Immature natural killer cell (primary cell): ENCODE data around the gene CENPF. TPM values are rescaled to one million over a fixed set of nuclear protein-coding genes. Genes with fewer than 3 reads are reported as not detected.
"Not testable (repeated sequence)": the region's sequence is repeated elsewhere in the genome, so short reads cannot be mapped to it uniquely, and the experiment has no call there.

Experiments used
- DNase-seq, 3 donors: peaks; one replicate each; pipeline ENCODE4 v3.0.0; 2022; ENCODE audit warnings: mixed read lengths in 1 of 3
- H3K27ac Mint-ChIP-seq, 6 donors: one replicate each; pipeline ENCODE4 v1.8.0; 2020; ENCODE audit warnings: mixed read lengths in 6 of 6, mild to moderate bottlenecking in 5 of 6, inconsistent platforms in 4 of 6, moderate library complexity in 3 of 6
- H3K27me3 Mint-ChIP-seq, 3 donors: one replicate each; pipeline ENCODE4 v1.8.0; 2020 to 2021; ENCODE audit warnings: low read depth in 3 of 3, mild to moderate bottlenecking in 3 of 3, mixed read lengths in 3 of 3, moderate library complexity in 3 of 3, inconsistent platforms in 1 of 3
- H3K36me3 Mint-ChIP-seq, 3 donors: one replicate each; pipeline ENCODE4 v1.8.0; 2020; ENCODE audit warnings: mixed read lengths in 3 of 3, inconsistent platforms in 2 of 3, mild to moderate bottlenecking in 2 of 3
- H3K4me1 Mint-ChIP-seq, 2 donors: one replicate each; pipeline ENCODE4 v1.8.0; 2020; ENCODE audit warnings: inconsistent platforms in 2 of 2, mild to moderate bottlenecking in 2 of 2, mixed read lengths in 2 of 2, moderate library complexity in 1 of 2
- H3K4me3 Mint-ChIP-seq, 5 donors: one replicate each; pipeline ENCODE4 v1.8.0; 2020; ENCODE audit warnings: mild to moderate bottlenecking in 5 of 5, mixed read lengths in 5 of 5, inconsistent platforms in 3 of 5, moderate library complexity in 3 of 5
- H3K9me3 Mint-ChIP-seq, 6 donors: one replicate each; pipeline ENCODE4 v1.8.0; 2020; ENCODE audit warnings: mild to moderate bottlenecking in 6 of 6, mixed read lengths in 6 of 6, inconsistent platforms in 4 of 6, moderate library complexity in 3 of 6
- polyA plus RNA-seq, 3 donors: library from polyadenylated mRNA; unstranded; fragments of 300-500 nt; fragmentation: Illumina TruSeq; gene quantifications; one replicate each; pipeline ENCODE4 v1.2.3, GENCODE V29; 2021

Gene CENPF
- polyA plus RNA-seq, 3 donors from 2014 or later = 3.4 TPM; not detected in 2

DNA sequence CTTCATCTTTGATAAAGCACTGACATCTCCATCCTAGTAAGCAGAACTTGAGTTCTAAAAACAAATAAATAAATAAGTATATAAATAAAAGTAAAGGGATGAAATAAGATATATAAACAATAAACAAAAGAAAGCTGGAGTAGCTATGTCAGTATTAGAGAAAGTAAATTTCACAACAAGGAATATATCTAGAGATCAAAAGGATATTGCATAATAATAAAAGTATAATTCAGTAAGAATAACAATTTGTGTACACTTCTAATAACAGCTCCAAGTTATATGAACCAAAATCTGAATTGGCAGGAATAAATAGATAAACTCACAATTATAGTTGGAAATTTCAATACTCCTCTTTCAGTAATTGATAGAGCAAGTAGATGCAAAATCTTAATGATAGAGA is 9.8 kb upstream of the CENPF start:
- no peak for DNase-seq
- peaks cover 2 to 12% (median 2%) of the 10 kb centered on the region in 3 donors for H3K27me3 Mint-ChIP-seq
- no peak overlapping the region for H3K27ac Mint-ChIP-seq
- H3K4me1 Mint-ChIP-seq = no peaks in the 10 kb centered on the region
- H3K4me3 Mint-ChIP-seq = no peak overlapping the region
- H3K9me3 Mint-ChIP-seq = no peaks in the 10 kb centered on the region
- no peaks in the 10 kb centered on the region for H3K36me3 Mint-ChIP-seq

- Mint-ChIP-seq H3K36me3 (no peaks in the 10 kb centered on the region), H3K9me3 (no peaks in the 10 kb centered on the region)
- DNase-seq = no peak
Observed at GRCh38 chr1:214603819-214604252, 841 bp downstream of the CENPF start.

GRCh38 chr1:214604523-214604922 is 1.5 kb downstream of the CENPF start:
- peak overlapping the region in 4 of 6 donors; percentile 33 to 83 (median 66) for H3K27ac Mint-ChIP-seq
- peaks cover 0 to 4% (median 0%) of the 10 kb centered on the region in 3 donors for H3K36me3 Mint-ChIP-seq
- DNase-seq = no peak
- H3K4me3 Mint-ChIP-seq = peak overlapping the region; percentile 85 to 94 (median 91)
- H3K27me3 Mint-ChIP-seq = peaks cover 8 to 14% (median 11%) of the 10 kb centered on the region in 3 donors
- no peaks in the 10 kb centered on the region for H3K9me3 Mint-ChIP-seq
- H3K4me1 Mint-ChIP-seq = peaks cover 14 to 33% of the 10 kb centered on the region in 2 donors

More at GRCh38 chr1:214603819-214604252, 841 bp downstream of the CENPF start:
- Mint-ChIP-seq H3K4me1 (peaks cover 14 to 33% of the 10 kb centered on the region in 2 donors), H3K27ac (peak overlapping the region in 5 of 6 donors; percentile 67 to 84 (median 73)), H3K27me3 (peaks cover 8 to 14% (median 11%) of the 10 kb centered on the region in 3 donors), H3K4me3 (peak overlapping the region; percentile 85 to 94 (median 91))

DNA sequence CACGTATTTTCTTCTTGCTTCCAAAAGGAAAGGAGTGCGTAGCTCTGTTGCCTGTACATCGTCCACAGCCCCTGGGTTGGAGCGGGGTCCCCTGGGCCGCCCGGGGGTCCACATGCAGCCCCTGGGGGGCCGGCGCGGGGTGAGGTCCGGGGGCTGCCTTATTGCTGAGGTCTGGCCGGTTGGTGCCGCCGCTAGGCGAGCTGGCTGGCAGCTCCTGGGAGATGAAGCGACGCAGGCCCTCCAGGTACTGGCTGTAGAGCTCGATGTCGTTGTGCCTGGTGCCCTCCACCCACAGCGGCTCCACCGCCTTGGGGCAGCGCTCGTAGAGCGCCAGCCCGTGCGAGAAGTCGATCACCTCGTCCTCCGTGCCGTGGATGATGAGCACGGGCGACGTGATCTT is 2.5 kb downstream of the CENPF start:
- H3K9me3 Mint-ChIP-seq, H3K4me3 Mint-ChIP-seq, DNase-seq, H3K27ac Mint-ChIP-seq: not testable (repeated sequence)
- peaks cover 14 to 33% of the 10 kb centered on the region in 2 donors for H3K4me1 Mint-ChIP-seq
- H3K27me3 Mint-ChIP-seq = peaks cover 8 to 14% (median 11%) of the 10 kb centered on the region in 3 donors
- H3K36me3 Mint-ChIP-seq = peaks cover 0 to 13% (median 0%) of the 10 kb centered on the region in 3 donors

DNA sequence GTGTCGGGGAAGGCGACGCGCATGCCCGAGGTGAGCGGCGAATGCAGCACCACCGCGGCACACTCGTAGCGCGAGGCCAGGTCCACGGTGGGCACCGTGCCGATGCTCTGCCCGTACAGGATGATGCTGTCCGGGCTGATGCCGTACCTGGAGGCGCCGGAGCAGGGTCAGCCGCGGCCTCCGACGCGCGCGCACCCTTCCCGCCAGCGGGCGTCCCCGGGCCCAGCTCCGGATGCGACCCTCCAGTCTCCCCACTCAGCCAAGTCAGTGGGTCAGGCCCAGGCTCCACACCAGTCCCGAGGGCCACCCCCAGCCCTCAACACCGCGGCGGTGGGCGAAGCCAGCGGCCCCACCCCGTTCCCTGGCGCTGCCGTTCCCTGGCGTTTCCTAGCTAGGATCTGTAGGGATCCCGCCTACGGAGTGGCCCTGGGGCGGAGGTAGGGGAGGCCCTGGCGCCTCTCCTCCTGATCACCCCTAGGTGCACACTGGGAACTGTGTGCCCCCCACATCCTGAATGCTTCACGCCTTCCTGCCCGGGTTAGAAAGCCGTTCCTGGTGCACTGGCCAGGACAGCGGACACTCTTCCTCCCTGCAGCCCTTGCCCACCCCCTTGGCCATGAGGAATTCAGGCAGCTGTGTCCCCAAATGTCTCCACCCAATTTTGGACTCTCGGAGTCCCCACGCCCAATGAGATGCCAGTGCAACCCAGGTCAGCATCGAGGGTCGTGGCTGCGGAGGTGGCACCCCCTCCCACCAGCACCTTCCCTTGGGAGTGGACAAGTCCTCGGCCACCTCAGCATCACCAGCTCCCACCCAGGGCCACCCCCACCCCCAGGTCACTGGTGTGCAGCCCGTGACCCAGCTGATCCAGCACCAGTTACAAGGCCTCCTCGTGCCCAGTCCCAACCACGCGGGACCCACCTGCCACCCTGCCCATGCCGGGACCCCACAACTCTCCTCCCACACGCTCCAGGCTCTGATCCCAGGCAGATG is 3.2 kb downstream of the CENPF start:
- H3K4me3 Mint-ChIP-seq, H3K9me3 Mint-ChIP-seq, DNase-seq, H3K27ac Mint-ChIP-seq: not testable (repeated sequence)
- peaks cover 0 to 15% (median 0%) of the 10 kb centered on the region in 3 donors for H3K36me3 Mint-ChIP-seq
- H3K27me3 Mint-ChIP-seq = peaks cover 6 to 14% (median 8%) of the 10 kb centered on the region in 3 donors
- H3K4me1 Mint-ChIP-seq = peaks cover 14 to 33% of the 10 kb centered on the region in 2 donors

DNA sequence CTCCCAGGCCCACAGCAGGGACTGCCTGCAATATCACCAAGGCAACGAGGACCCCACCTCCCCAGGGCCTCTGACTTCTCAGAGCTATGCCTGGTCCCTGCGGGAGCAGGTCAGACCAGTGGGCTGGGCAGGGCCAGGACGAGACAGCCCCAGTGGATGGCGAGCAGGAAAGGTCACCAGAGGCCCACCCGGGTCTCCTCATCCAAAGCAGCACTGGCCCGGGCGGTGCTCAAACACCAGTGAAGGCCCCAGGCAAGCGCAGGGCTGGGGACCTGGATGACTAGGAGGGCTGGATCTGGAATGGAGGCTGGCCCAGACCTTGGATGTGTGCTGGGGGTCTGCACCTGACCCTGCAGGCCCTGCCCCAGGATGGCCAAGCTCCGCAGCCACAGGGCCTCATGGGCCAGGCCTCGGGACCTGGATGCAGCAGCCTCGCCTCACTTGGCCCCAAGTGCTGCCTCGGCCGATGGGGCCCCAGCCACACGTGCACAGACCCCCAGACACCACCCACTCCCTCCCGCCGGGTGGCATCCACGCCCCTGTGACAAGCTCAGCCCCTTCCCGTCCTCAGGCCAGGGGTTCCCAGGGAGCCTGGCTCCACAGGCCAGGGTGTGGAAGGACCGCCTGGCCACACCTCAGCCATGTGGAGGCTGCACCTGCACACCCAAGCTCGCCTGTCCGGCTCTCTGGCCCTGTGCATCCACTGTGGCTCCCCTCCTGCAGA is 4.7 kb downstream of the CENPF start:
- peaks cover 14 to 23% of the 10 kb centered on the region in 2 donors for H3K4me1 Mint-ChIP-seq
- not testable (repeated sequence) for H3K9me3 Mint-ChIP-seq, DNase-seq, H3K4me3 Mint-ChIP-seq, H3K27me3 Mint-ChIP-seq, H3K27ac Mint-ChIP-seq
- H3K36me3 Mint-ChIP-seq = peaks cover 0 to 15% (median 0%) of the 10 kb centered on the region in 3 donors

DNA sequence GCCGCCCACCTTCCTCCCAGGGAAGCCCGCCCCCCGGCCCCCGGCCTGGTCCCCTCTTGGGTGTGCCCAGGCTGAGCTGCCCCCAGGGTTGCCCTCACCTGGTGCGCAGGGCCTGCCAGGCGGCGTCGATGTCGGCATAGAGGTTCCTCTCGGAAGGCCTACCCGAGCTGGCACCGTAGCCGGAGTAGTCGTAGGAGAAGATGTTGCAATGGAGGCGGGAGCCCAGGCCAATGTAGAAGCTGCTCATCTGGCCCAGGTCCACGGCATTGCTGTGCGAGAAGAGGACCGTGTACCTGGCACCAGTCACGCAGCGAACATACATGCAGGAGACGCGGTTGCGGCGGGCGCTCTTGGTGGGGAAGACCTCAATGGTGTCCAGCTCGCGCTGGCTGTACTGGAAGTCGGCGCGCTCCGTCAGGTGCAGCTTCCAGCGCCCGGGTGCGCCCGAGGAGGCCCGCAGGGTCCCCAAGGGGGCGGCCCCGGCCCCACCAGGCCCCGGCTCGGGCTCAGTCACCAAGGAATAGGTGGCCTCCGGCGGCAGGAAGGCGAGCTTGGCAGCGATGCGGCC is 5.3 kb downstream of the CENPF start:
- not testable (repeated sequence) for H3K27ac Mint-ChIP-seq, H3K4me3 Mint-ChIP-seq, H3K27me3 Mint-ChIP-seq, DNase-seq, H3K9me3 Mint-ChIP-seq
- Mint-ChIP-seq H3K4me1 (peaks cover 10 to 17% of the 10 kb centered on the region in 2 donors), H3K36me3 (peaks cover 0 to 15% (median 0%) of the 10 kb centered on the region in 3 donors)

DNA sequence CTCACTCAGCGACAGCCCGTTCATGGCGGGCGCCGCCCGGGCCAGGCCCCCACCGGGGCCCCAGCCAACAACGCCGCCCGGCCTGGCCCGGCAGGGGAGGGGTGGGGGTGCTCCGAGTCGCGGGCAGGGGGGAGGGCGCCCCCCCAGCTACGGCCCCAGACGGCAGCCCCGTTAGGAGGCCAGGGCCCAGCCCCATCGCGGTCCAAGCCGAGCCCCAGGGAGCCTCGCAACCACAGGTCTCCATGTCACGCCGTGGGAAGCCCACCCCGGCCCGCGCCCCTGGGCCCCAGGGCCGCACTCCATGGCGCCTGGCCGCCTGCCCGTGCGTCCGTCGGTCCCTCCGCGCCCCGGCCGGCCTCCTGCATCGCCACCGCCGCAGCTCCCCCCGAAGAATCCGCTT is 5.8 kb downstream of the CENPF start:
- H3K9me3 Mint-ChIP-seq = not testable (repeated sequence)

GRCh38 chr1:214609692-214610091 is 6.7 kb downstream of the CENPF start:
- Mint-ChIP-seq H3K4me3 (no peak overlapping the region), H3K4me1 (peaks cover 0 to 4% of the 10 kb centered on the region in 2 donors), H3K27ac (no peak overlapping the region), H3K36me3 (peaks cover 0 to 15% (median 0%) of the 10 kb centered on the region in 3 donors), H3K9me3 (no peaks in the 10 kb centered on the region), H3K27me3 (peaks cover 0 to 2% (median 0%) of the 10 kb centered on the region in 3 donors)
- no peak for DNase-seq

More for the DNA sequence above, 5.8 kb downstream of the CENPF start:
- not testable (repeated sequence) for DNase-seq, H3K27me3 Mint-ChIP-seq, H3K27ac Mint-ChIP-seq, H3K4me3 Mint-ChIP-seq
- Mint-ChIP-seq H3K4me1 (peaks cover 6 to 13% of the 10 kb centered on the region in 2 donors), H3K36me3 (peaks cover 0 to 15% (median 0%) of the 10 kb centered on the region in 3 donors)

GRCh38 chr1:214610136-214610535 is 7.1 kb downstream of the CENPF start:
- DNase-seq, H3K4me3 Mint-ChIP-seq, H3K4me1 Mint-ChIP-seq, H3K9me3 Mint-ChIP-seq, H3K27me3 Mint-ChIP-seq, H3K27ac Mint-ChIP-seq: not testable (repeated sequence)
- peaks cover 0 to 15% (median 0%) of the 10 kb centered on the region in 3 donors for H3K36me3 Mint-ChIP-seq

GRCh38 chr1:214615109-214615508 is 12.1 kb downstream of the CENPF start:
- no peak overlapping the region for H3K27ac Mint-ChIP-seq
- no peak overlapping the region for H3K4me3 Mint-ChIP-seq
- H3K4me1 Mint-ChIP-seq = peaks cover 0 to 6% of the 10 kb centered on the region in 2 donors
- H3K36me3 Mint-ChIP-seq = peaks cover 0 to 5% (median 0%) of the 10 kb centered on the region in 3 donors
- no peak for DNase-seq
- peaks cover 0 to 2% (median 0%) of the 10 kb centered on the region in 3 donors for H3K27me3 Mint-ChIP-seq
- H3K9me3 Mint-ChIP-seq = no peaks in the 10 kb centered on the region

DNA sequence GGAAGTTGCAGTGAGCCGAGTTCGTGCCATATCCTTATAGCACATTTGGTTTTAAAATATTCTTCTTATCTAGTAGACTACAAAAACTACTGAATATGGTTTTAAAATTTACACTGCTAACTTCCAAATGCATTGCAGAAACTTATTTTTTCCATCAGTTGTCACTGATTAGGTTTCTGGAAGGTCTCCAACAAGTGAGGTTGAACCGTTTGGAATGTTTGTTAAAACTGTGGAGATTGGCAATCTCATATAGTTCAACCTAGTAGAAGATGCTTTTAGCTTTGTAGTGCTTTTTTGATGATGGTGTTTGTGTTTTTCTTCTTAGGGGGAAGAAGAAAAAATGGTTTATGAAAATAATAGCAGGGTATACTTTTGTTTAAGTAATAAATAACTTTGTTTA is 12.9 kb downstream of the CENPF start:
- Mint-ChIP-seq H3K9me3 (no peaks in the 10 kb centered on the region), H3K36me3 (no peaks in the 10 kb centered on the region), H3K4me1 (peaks cover 0 to 6% of the 10 kb centered on the region in 2 donors), H3K4me3 (no peak overlapping the region), H3K27me3 (peaks cover 0 to 2% (median 0%) of the 10 kb centered on the region in 3 donors), H3K27ac (no peak overlapping the region)
- DNase-seq = no peak

DNA sequence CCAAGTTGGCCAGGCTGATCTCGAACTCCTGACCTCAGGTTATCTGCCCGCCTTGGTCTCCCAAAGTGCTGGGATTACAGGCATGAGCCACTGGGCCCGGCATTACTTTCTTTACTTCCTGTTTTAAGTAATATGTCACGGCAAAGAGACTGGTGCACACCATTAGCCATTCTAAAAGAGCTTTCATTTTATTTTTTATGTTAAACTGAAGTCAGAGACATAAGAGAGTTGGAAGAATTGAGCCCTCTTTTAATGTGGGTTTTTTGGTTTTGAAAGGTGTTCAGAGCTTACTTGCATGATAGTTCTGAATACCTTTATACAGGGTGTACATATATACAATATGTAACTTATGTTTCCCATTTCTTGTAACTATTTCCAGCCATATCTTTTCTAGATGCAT is 14.3 kb downstream of the CENPF start:
- H3K27me3 Mint-ChIP-seq = peaks cover 0 to 2% (median 0%) of the 10 kb centered on the region in 3 donors
- H3K4me3 Mint-ChIP-seq = peak overlapping the region in 2 of 5 donors; percentile 8 to 9
- H3K4me1 Mint-ChIP-seq = peaks cover 0 to 6% of the 10 kb centered on the region in 2 donors
- peaks cover 0 to 7% (median 0%) of the 10 kb centered on the region in 3 donors for H3K36me3 Mint-ChIP-seq
- peak overlapping the region in 2 of 6 donors; percentile 19 to 24 for H3K27ac Mint-ChIP-seq
- no peaks in the 10 kb centered on the region for H3K9me3 Mint-ChIP-seq
- no peak for DNase-seq
